Measurements from ENCODE around the gene KRT82.
A peak's percentile ranks its signal among the peaks of the same experiment; 100 is the strongest.

The KRT82 gene

GRCh38 chr12:52380271-52380694, 25.9 kb downstream of the KRT82 start:
- peak in 1 of 2 experiments; percentile 36 for DNase-seq

- DNase-seq: no peak
These were observed 26.6 kb downstream of the KRT82 start for GRCh38 chr12:52379536-52379935.

GRCh38 chr12:52378091-52378490, 28.0 kb downstream of the KRT82 start:
- DNase-seq: no peak

GRCh38 chr12:52377266-52377665, 28.9 kb downstream of the KRT82 start:
- no peak for DNase-seq

GRCh38 chr12:52372216-52373154, 33.6 kb downstream of the KRT82 start:
- DNase-seq: peak; percentile 61 to 70

GRCh38 chr12:52371716-52372115, 34.4 kb downstream of the KRT82 start:
- DNase-seq: no peak

- no peak for DNase-seq
These were observed 35.1 kb downstream of the KRT82 start for GRCh38 chr12:52370926-52371608.

- no peak for DNase-seq
These were observed 36.3 kb downstream of the KRT82 start for GRCh38 chr12:52369809-52370208.

- DNase-seq: no peak
These were observed 36.9 kb downstream of the KRT82 start for GRCh38 chr12:52369211-52369610.

- no peak for DNase-seq
These were observed 37.6 kb downstream of the KRT82 start for GRCh38 chr12:52368508-52368907.

- DNase-seq: no peak
These were observed 38.3 kb downstream of the KRT82 start for GRCh38 chr12:52367876-52368275.

- no peak for DNase-seq
These were observed 39.2 kb downstream of the KRT82 start, which contains the start of gene KRT85 for GRCh38 chr12:52366738-52367485. TSS of gene KRT85 (minus strand) at chr12:52367481. CDS start at chr12:52367405, 76 bp downstream.

- no peak for DNase-seq
These were observed 41.1 kb downstream of the KRT82 start for GRCh38 chr12:52364901-52365489.

GRCh38 chr12:52364061-52364460, 42.1 kb downstream of the KRT82 start:
- no peak for DNase-seq

GRCh38 chr12:52363111-52363679, 42.9 kb downstream of the KRT82 start:
- no peak for DNase-seq

- peak in 1 of 2 experiments; percentile 32 for DNase-seq
These were observed 43.9 kb downstream of the KRT82 start for GRCh38 chr12:52362118-52362726.

GRCh38 chr12:52361553-52361952, 44.6 kb downstream of the KRT82 start:
- DNase-seq: no peak

- DNase-seq: no peak
These were observed 45.4 kb downstream of the KRT82 start for GRCh38 chr12:52360663-52361271.

GRCh38 chr12:52360106-52360662, 46.0 kb downstream of the KRT82 start:
- DNase-seq: no peak

- DNase-seq: no peak
These were observed 46.5 kb downstream of the KRT82 start for GRCh38 chr12:52359621-52360061.
